Stomach smooth muscle (tissue), 2 donors: ENCODE measurements around the gene SND1.
"Not testable (repeated sequence)": the region's sequence is repeated elsewhere in the genome, so short reads cannot be mapped to it uniquely, and the experiment has no call there.

Experiments used
- H3K27ac ChIP-seq: one replicate; pipeline ENCODE4 v1.7.0; 2013; ENCODE audit warnings: mild to moderate bottlenecking, low read length, inconsistent platforms
- H3K27me3 ChIP-seq, 2 donors: one replicate each; pipeline ENCODE4 v1.7.0; 2013; ENCODE audit warnings: low read length in 2 of 2; ENCODE audit not compliant: insufficient read depth in 2 of 2, control insufficient read depth in 1 of 2
- H3K36me3 ChIP-seq, 2 donors: one replicate each; pipeline ENCODE4 v1.7.0; 2013; ENCODE audit warnings: low read length in 2 of 2; ENCODE audit not compliant: control insufficient read depth in 2 of 2, insufficient read depth in 2 of 2
- H3K4me1 ChIP-seq: one replicate; pipeline ENCODE4 v1.7.0; 2013; ENCODE audit warnings: low read length; ENCODE audit not compliant: control insufficient read depth, insufficient read depth
- H3K4me3 ChIP-seq, 2 donors: one replicate each; pipeline ENCODE4 v1.7.0; 2013; ENCODE audit warnings: low read length in 2 of 2
- H3K9ac ChIP-seq, 2 donors: one replicate each; pipeline ENCODE4 v1.7.0; 2013; ENCODE audit warnings: low read length in 2 of 2, mild to moderate bottlenecking in 1 of 2
- H3K9me3 ChIP-seq, 2 donors: one replicate each; pipeline ENCODE4 v1.7.0; 2013; ENCODE audit warnings: low read length in 2 of 2; ENCODE audit not compliant: control insufficient read depth in 2 of 2
- donor health status: healthy.
- donor health status: Pancreatic carcinoma.

SND1 gene

DNA sequence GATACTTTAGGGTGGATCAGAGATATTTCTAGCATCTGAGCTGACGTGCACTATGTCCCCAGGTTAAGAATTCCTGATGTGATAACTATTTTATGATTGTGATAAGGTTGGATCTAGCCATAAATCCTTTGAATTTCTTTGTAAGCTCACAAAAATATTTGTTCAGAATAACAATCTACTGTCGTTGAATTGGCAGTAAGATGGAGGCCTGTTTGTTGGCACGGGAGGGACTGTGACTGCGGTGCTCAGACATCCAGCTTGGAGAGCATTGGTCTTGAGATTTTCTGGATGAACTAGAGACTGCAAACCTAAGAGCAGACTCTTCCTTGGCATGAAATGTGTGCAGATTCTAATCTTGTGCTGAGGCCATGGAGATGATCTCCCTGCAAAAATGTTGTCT lies 248.1 kb downstream of the SND1 start:
- no peak overlapping the region for H3K9ac ChIP-seq
- no peak overlapping the region for H3K27ac ChIP-seq
- no peaks in the 10 kb centered on the region for H3K9me3 ChIP-seq
- H3K4me1 ChIP-seq, result peaks cover 15% of the 10 kb centered on the region
- no peaks in the 10 kb centered on the region for H3K27me3 ChIP-seq
- no peak overlapping the region for H3K4me3 ChIP-seq
- H3K36me3 ChIP-seq, result no peaks in the 10 kb centered on the region

DNA sequence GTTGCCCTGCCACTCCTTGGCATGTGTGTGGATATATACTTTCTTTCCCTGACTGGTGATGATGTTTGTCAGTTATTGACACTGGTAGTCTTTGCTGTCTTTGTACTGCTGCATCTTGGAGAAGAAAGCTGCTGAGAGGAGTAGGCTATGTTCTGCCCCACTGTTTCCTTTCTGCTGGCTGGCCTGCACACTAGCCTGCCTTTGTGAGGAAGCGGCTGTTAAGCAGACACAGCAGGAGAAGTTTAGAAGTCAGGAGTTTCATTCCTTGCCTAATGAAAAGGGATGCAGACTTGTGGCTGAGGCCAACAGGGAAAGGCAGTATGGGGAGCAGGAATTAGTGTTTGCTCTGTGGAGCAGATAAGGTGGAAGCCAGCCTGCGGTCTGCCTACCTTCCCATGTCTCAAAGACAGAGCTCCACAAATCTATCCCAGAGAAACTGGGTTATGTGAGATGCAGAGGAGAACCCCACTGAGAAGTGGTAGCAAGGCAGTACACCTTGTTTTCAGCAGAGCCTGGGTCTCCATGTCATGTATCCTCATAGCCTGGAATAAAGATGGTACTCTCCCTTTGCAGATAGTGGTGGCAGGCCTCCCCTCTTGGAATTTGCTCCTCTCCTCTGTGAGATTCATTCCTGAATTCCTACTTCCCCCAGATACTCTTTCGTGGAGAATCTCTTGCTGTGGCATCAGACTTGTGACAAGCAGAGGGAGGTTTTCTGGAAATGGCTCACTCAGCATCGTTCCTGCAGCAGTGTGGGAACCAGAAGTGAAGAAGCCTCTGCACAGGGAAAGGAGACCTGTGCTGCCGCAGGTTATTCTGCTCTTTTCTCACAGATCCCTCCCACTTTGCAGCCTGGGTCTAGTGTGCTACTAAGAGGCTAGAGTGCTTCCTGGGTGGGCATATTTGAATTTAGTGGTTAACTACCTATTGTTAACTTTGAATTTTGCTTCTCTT lies 249.0 kb downstream of the SND1 start:
- Histone ChIP-seq H3K9me3 (no peaks in the 10 kb centered on the region), H3K27me3 (no peaks in the 10 kb centered on the region), H3K36me3 (no peaks in the 10 kb centered on the region), H3K4me1 (peaks cover 21% of the 10 kb centered on the region), H3K27ac (no peak overlapping the region), H3K9ac (no peak overlapping the region), H3K4me3 (no peak overlapping the region)

DNA sequence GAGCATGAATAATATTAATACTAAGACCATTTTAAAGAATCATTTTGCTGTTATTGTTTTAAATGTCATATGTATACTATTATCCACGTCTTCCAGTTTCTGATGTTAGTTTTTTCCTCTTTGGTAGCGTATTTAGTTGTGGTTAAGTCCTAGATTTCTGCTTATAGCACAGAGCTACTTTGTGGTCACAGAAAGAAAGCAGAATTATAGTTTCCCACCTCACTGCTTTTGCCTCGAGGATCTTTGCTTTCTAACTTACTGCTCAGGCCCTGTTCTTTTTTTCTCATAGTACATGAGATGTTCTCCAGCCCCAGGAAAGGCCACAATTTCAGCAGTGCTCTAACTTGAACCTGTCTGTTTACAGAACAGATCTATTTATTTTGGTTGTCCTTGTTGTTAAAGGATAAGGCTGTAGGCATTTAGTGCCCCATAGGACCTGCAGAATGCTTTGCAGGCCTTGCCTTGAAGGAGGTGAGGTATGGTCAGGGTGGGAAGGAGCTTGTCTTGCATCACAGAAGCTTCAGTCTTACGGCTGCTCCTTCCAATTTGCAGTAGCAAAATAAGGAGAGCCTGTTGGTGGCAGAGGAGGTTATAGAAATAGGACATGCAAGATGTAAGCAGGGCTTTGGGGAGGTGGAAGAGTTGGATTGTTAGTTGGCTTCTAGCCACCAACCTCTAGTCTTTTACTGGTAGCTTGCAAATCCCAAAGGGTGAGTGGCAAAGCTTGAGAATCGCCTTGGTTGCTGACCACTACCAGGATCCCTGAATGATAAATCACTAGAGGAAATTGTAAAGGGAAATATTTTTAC lies 250.1 kb downstream of the SND1 start:
- H3K36me3 ChIP-seq, result no peaks in the 10 kb centered on the region
- H3K4me1 ChIP-seq, result peaks cover 22% of the 10 kb centered on the region
- H3K9me3 ChIP-seq, result no peaks in the 10 kb centered on the region
- H3K27ac ChIP-seq, result no peak overlapping the region
- no peak overlapping the region for H3K9ac ChIP-seq
- H3K27me3 ChIP-seq, result no peaks in the 10 kb centered on the region
- H3K4me3 ChIP-seq, result no peak overlapping the region

DNA sequence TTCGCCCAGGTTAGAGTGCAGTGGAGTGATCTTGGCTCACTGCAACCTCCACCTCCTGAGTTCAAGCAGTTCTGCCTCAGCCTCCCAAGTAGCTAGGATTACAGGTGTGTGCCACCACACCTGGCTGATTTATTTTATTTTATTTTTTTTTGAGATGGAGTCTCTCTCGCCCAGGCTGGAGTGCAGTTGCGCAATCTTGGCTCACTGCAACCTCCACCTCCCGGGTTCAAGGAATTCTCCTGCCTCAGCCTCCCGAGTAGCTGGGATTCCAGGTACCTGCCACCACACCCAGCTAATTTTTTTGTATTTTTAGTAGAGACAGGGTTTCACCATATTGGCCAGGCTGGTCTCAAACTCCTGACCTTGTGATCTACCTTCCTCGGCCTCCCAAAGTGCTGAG lies 250.8 kb downstream of the SND1 start:
- H3K9ac ChIP-seq, H3K27ac ChIP-seq, H3K36me3 ChIP-seq, H3K9me3 ChIP-seq, H3K27me3 ChIP-seq, H3K4me3 ChIP-seq: not testable (repeated sequence)
- H3K4me1 ChIP-seq, result peaks cover 22% of the 10 kb centered on the region

DNA sequence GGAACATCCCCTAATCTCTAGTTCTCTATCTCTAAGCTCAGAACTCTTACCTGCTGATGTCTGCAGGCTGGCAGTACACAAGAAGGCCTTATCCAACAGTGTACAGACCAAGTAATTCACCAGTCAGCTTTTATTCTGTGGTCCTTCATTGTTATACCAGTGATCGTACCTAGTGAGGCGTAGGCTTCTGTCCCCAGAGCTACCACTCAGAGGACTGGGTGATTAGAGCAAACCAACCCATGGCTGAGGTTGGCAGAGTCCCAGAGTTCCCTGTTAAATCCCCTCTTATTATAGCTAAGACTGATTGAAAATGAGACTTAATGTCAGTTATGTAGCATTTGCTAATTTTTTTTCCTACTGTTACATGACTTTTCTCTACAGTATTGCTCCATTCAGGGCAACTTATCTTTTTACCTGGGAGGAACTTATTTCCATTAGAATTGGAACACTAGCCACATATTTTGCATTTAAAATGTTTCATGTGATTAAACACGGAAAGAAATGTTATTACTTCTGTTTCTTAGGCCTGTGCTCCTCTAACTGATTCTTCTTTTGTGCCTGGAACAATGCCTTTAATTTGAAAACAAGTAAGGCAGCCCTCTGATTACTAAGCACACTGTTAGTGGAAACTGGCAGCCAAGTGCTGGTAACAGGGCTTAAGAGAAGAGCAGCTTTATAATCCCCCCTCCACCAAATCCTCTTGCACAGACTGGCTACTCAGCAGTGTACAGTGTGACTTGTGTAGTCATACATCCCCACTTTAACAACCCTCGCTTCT lies 252.1 kb downstream of the SND1 start:
- no peak overlapping the region for H3K4me3 ChIP-seq
- no peak overlapping the region for H3K27ac ChIP-seq
- H3K36me3 ChIP-seq, result no peaks in the 10 kb centered on the region
- H3K27me3 ChIP-seq, result no peaks in the 10 kb centered on the region
- H3K9me3 ChIP-seq, result no peaks in the 10 kb centered on the region
- peaks cover 22% of the 10 kb centered on the region for H3K4me1 ChIP-seq
- H3K9ac ChIP-seq, result no peak overlapping the region

DNA sequence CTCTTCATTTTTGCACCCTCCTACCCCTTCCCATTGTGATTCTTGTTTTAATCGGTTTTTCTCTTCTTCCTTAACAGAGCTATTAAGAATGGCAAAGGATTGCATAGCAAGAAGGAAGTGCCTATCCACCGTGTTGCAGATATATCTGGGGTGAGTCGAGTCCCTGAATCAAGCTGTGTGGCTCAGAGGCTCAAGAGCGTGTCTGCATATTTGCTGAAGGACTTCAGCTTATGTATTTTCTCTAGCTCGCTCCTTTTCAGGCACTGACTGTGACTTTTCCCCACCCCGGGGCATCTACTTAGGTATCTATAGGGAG lies 252.6 kb downstream of the SND1 start:
- no peak overlapping the region for H3K9ac ChIP-seq
- H3K9me3 ChIP-seq, result no peaks in the 10 kb centered on the region
- no peak overlapping the region for H3K4me3 ChIP-seq
- peaks cover 22% of the 10 kb centered on the region for H3K4me1 ChIP-seq
- no peak overlapping the region for H3K27ac ChIP-seq
- H3K27me3 ChIP-seq, result no peaks in the 10 kb centered on the region
- H3K36me3 ChIP-seq, result no peaks in the 10 kb centered on the region

DNA sequence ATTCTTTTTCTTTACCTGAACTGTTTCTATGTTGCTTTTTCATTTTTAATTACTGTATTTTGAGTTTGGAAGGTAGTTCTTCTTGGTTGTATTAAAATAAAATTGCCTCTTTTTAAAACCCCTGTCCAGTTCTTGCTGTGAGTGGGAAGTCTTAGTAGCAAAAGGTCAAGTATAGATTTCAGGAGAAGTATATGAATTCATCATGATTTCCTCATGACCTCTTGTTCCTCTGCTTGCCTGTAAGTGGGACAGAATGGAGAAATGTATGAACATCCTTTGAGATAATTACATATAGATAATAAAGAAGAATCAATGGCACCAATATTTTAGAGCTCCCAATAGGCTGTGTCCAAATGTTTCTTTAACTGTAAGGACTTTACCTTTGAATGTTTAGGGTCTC lies 253.0 kb downstream of the SND1 start:
- Histone ChIP-seq H3K27me3 (no peaks in the 10 kb centered on the region), H3K27ac (no peak overlapping the region), H3K9me3 (no peaks in the 10 kb centered on the region), H3K9ac (no peak overlapping the region), H3K36me3 (no peaks in the 10 kb centered on the region), H3K4me3 (no peak overlapping the region), H3K4me1 (peaks cover 22% of the 10 kb centered on the region)

DNA sequence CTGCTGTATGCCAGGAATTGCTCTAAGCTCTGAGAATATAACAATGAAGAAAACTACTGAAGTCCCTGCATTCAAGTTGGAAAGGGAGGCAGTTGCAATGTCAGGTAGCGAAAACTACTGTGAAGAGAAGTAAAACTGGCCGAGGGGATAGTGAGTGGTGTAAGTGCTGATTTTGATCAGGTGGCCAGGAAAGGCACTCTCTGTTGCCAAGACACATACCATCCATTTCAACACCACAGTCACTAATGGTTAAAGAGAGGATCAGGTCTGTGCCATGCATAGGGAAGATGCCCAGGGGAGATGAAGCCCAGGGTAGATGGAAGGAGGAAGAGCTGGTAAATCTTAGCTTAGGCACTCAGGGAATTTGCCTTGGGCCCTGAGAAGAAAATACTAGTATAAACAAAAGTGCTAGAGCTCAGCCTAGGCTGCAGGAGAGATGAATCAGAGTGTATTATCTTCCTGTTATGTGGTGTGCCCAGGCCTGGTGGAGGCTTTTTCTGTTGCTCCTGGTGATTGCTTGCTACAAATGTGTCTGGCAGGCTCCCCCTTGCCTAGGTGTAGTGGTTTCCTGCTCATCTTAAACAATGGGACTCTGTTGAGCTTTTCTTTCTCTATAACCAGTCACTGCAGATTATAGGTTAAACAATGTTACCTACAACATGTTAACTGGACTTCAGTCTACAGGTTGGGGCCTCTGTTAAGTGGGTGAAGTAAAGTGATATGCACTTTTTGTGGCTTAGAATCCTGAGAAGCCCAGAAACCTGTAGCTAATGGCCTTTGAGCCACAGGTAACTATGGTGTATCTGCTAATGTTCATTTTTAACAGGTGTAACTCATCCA lies 253.7 kb downstream of the SND1 start:
- H3K4me1 ChIP-seq, result peaks cover 20% of the 10 kb centered on the region
- no peaks in the 10 kb centered on the region for H3K27me3 ChIP-seq
- H3K4me3 ChIP-seq, result no peak overlapping the region
- no peak overlapping the region for H3K27ac ChIP-seq
- no peaks in the 10 kb centered on the region for H3K36me3 ChIP-seq
- H3K9ac ChIP-seq, result no peak overlapping the region
- H3K9me3 ChIP-seq, result no peaks in the 10 kb centered on the region

DNA sequence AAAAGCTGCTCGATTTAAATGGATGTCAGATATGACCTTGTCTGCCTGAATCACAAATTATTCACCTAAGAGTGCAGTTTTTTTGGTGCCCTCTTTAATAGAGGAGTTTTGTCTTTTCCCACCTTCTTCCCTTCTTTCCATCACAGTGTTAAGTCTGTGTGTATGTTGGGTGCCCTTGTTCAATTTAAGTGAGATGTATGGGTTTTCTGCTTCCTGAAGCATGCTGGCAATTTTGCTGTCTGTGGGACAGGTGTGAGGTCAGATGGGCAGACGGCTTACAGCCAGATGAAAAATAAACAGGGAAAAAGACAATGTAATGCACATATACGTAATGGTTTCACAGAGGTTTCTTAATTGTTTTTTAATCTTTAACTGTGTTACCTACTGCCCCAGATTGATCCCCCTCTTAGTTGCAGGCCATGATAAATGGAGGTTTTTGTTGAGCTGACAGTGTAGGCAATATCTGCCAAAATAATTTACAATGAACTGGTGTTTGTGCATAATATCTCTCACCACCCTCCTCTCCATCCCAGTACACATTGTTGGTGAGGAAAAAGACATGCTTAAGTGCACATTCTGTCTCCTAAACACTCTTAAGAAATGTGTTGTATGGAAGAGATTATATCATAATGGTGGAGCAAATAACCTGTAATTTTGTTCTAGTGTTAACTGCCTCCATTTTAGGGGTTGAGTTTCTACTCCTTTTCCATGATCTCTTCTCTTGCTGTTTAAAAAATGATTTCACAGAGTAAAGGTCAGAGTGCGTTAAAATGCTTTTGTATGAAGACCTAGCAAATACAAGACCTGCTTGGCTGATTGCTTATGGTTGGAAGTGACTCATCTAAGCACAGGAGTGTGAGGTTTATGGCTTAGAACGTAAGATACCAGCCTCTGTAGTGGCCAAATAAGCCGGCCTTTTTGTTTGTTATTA lies 255.4 kb downstream of the SND1 start:
- H3K27ac ChIP-seq, result no peak overlapping the region
- no peaks in the 10 kb centered on the region for H3K9me3 ChIP-seq
- H3K27me3 ChIP-seq, result no peaks in the 10 kb centered on the region
- H3K4me3 ChIP-seq, result no peak overlapping the region
- no peaks in the 10 kb centered on the region for H3K36me3 ChIP-seq
- H3K9ac ChIP-seq, result no peak overlapping the region
- H3K4me1 ChIP-seq, result peaks cover 11% of the 10 kb centered on the region
